GM19395 (cell line): ENCODE measurements around the gene PARP12.

Experiments used
- ATAC-seq: cut with Tn5 transposase; IDR thresholded peaks from one replicate; pipeline ENCODE4 v1.9.1; 2021; ENCODE audit warnings: mild to moderate bottlenecking, moderate library complexity; ENCODE audit not compliant: unreplicated experiment

The PARP12 gene

DNA sequence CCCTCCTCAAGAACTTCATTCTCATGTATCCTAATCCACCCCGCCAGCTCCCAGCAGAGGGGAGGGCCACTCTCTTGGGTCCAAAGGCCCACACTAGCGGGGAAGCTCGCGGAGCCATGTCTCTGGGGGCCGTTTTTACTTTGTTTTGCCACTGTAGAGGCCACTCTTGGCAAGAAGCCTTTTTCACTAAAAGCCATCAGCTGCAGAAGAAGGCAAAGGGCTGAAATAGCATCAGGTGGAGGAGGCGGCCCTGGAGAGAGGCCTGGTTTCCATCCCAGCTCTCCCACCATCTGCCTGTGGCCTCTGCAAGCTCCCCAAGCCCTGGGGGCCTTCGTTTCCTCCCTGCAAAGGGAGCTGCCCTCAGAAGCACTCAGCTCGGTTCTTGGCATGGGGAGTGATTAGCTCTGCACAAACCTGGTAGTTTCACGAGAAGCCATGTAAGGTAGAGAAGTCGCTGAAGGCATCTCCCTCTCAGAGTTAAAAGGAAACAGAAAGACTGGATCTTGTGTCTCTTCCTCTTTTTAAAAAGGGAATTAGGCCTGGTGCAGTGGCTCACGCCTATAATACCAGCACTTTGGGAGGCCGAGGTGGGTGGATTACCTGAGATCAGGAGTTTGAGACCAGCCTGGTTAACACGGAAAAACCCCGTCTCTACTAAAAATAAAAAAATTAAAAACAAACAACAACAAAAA lies 70.3 kb downstream of the PARP12 start:
- no peak for ATAC-seq

DNA sequence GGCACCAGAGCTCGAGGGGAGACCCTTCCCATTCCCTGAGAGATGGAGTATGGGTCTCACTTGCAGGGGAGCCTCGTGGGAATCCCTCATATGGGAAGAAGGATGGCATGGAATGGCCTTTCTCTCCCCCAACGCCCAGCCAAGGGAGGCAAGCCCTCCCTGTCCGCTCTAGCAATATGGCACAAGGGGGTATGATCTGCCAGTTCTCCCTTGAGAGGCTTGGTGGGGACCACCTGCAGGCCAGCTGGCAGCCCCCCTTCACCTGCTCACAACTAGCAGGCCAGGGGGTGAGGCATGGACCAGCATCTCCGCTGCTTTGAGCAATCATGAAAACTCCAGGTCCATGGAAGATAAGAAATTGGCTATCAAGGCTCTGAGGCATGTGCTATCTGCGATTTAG lies 70.8 kb downstream of the PARP12 start:
- no peak for ATAC-seq

- ATAC-seq, result no peak
Observed at GRCh38 chr7:139991269-139991666, 71.5 kb downstream of the PARP12 start.

- no peak for ATAC-seq
Observed at GRCh38 chr7:139990571-139991268, 72.0 kb downstream of the PARP12 start.

GRCh38 chr7:139990142-139990535 lies 72.6 kb downstream of the PARP12 start:
- ATAC-seq, result no peak

DNA sequence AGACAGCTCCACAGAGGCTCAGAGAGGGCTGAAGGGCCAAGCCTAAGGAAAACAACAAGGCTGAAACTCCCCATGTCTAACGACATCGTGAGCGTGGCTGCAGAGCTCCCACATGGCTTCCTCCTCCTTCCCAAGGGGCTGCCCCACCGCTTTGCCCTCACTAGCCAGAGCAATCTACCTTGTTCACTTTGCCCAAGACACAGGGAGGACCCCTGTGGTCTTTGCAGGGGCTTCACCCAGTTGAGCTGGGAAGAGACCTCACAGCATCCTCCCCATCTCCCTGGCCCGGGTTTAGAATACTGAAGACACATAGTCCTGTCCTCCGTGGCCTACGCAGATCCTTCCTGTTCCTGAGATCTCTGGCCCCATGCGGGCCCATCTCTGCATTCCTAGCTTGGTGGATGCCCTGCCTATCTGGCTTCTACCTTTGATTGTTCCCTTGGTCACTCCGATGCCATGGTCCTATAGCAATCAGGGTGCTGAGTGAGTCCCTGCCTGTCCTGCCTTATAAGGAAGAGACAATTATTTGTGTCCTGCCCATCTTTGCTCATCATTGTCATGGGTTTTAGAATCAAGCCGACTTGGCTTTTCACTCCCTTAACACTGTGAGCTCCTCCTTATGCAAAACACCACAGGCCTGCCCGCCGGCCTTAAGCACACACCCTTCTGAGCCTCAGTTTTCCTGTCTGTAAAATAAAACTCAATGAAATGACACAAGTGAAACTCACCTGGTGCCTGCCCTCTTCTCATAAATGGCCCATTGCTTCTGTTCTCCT lies 73.2 kb downstream of the PARP12 start:
- ATAC-seq, result no peak

- ATAC-seq, result no peak
Observed at GRCh38 chr7:139987691-139988516, 74.8 kb downstream of the PARP12 start.

GRCh38 chr7:139985811-139986210 lies 76.9 kb downstream of the PARP12 start:
- ATAC-seq, result no peak

GRCh38 chr7:139984642-139985539 lies 77.9 kb downstream of the PARP12 start:
- ATAC-seq, result no peak

DNA sequence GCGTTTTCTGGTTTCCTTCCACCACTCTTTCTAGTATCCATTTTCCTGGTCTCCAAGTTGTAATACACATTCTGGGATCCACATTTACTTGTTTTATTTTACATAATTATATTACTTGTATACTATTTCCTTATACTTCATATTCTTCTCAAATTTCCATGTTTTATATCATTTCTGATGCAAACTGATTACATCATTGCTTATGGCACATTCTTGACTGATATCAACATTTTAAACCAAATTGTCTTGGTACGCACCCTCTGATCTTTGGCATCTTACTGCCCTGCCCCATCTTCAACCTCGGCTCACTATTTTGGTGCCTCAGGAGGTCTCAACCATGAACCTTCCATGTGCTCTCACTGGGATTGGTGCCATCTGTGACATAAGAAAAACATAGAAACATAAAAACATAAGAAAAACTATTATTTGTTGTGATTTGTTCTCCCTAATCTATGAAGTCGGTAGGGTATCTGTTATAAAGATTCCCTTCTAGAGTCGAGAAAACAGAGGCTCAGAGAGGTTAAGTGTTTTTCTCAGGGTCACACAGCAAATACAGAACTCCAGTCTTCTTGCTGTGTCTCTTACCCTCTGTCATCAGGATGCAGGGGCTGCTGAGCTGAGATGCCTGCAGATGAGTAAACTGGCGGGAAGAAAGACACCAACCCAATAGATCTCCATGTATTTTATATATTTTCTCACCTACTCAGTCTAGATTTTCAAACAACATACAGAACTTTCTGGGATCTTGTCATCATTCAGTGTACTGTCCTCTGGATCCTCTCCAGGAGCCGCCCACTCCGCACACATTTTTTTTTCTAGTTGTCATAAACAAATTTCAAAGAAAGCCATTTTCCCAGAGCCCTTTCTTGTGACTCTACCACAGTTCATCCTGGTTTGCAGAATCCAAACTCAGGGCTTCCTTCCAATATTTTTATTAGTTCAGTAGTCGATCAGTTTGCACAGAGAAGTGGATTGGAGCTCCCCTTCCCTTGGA lies 79.5 kb downstream of the PARP12 start:
- no peak for ATAC-seq

DNA sequence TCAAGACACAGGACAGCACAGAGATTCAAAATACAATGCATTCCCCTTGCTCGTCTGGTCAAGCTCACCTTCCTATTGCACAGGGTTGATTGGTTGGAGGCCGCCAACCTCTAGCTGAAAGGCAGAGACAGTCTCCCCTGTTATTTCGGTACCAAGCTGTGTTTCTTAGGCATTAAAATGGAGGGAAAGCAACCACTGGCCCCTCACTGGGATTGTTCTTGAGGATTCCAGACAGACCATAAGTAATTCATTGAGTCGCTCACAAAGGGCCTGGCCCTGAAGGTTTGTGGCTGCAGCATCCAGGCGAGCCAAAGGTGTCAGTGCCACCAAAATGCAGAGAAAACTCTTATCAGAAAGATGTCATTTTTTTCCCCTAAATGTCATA lies 81.2 kb downstream of the PARP12 start:
- ATAC-seq, result no peak

DNA sequence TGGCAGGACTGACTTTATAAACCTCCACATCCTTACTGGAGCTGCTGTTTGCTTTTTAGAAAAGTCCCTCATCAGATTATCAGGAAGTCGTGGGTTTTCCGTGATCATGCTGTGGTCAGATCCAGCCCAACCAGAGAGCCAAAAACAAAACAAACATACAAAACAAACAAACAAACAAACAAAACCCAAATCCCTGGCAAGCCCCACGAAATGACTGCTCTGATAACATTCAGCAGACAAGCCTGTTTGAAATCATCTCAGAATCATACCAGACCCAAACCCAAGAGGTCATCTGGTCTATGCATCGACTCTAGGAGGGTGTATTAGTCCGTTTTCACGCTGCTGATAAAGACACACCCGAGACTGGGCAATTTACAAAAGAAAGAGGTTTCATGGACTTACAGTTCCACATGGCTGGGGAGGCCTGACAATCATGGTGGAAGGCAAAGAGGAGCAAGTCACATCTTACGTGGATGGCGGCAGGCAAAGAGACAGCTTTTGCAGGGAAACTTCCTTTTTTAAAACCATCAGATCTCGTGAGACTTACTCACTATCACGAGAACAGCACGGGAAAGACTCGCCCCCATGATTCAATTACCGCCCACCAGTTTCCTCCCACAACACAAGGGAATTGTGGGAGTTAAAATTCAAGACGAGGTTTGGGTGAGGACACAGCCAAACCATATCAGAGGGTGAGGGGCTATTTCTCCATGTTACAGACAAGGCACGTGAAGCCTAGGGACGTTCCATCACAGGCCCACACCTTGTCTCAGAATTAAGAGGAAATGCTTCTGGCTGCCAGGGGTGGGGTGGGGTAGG lies 85.7 kb downstream of the PARP12 start:
- ATAC-seq, result no peak

DNA sequence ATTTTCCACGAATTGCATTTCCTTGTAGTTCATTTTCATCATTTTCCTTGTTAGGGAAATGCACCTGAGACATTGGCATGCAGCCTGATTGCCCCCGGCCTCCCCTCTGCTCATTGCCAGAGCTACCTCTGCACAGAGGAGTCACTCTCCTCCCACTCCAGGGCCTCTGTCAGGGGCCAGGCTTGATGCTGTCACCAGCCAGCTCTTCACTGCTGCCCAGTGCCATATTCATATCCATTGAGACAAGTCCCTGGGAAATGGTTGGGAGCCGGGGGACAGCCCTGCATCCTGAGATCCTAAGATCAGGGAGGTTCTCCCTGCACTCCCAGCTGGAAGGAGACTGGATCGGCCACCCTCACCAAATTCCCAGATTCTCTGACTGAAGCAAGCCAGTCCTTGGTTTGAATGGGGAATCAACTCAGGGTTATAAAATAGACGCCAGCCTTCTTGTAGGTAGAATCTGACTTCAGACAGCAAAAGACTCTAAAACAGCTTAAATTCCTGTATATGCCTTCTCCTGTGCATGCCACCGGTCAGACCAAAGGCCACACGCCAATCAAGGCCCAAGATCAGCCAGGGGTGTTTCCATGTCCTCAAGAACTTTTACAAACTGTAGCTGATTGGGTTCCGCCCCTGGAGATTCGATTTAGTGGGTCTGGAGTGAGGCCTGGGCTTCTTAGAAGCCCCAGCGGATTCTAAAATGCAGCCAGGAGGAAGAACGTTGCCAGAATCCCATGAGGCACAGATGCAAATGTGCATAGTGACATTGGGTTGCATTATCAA lies 86.5 kb downstream of the PARP12 start:
- no peak for ATAC-seq

DNA sequence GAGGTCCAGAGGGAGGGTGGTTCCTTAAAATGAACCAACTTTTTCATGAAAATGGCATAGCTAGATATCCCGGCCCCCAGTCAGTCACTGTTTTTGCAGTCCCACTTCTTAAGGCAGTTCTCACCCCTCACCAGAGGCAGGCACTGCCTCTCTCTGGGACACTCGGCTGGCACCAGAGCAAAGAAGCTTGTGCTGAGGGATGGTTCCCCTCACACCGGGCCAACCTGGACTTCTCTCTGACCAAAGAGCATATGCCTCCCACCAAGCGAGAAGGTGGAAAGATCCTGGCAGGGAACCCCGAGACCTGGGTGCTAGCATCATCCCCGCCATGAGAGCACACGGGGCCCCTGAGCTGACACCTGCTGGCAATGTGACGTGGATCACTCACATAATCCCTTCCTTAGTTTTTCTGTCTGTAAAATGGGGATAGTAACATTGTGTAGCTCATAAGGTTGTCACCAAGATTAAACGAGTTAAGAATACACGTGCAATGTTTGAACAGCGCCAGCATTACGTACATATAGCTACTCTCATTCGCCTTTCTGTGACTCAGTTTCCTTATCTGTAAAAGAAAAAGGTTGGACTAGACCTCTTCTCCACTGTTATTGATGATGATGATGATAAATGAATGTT lies 88.5 kb downstream of the PARP12 start:
- no peak for ATAC-seq
